CD4-positive, alpha-beta T cell treated with Interleukin-15 for 4 hours (primary cell): ENCODE results near the gene FRY.

Experiments used
- DNase-seq: peaks from one replicate; pipeline ENCODE4 v3.0.0-alpha.2; 2020; ENCODE audit warnings: low spot score

The FRY gene

GRCh38 chr13:32309312-32310133 lies 277.9 kb downstream of the FRY start:
- DNase-seq, result no peak

DNA sequence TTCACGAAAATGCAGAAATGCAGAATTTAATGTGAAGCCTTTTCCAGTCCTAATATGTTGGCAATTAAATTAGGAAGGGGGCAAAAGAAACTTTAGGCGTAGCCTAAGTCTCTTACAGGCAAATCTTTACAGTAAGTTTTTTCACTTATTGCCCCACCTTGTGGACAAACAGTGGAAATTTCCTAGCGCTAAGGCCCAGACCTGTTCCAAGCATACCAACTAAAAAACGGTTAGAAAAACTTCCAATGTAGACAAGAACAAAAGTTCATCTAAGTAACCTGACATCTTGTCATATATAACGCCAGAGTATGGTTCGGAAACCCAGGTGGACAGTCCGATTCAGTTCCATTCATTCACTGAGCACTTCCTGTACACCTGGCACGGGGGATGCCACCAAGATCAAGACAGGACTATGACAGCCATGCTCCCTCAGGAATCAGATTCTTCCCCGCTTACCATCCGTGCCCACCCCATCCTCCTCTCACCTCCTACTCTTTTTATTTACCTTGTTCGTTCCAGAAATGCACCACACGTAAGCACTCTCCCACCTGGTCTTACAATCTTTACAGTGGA lies 278.6 kb downstream of the FRY start:
- peak; percentile 59 for DNase-seq

- DNase-seq, result no peak
Measured at GRCh38 chr13:32311188-32311897, 279.8 kb downstream of the FRY start.

DNA sequence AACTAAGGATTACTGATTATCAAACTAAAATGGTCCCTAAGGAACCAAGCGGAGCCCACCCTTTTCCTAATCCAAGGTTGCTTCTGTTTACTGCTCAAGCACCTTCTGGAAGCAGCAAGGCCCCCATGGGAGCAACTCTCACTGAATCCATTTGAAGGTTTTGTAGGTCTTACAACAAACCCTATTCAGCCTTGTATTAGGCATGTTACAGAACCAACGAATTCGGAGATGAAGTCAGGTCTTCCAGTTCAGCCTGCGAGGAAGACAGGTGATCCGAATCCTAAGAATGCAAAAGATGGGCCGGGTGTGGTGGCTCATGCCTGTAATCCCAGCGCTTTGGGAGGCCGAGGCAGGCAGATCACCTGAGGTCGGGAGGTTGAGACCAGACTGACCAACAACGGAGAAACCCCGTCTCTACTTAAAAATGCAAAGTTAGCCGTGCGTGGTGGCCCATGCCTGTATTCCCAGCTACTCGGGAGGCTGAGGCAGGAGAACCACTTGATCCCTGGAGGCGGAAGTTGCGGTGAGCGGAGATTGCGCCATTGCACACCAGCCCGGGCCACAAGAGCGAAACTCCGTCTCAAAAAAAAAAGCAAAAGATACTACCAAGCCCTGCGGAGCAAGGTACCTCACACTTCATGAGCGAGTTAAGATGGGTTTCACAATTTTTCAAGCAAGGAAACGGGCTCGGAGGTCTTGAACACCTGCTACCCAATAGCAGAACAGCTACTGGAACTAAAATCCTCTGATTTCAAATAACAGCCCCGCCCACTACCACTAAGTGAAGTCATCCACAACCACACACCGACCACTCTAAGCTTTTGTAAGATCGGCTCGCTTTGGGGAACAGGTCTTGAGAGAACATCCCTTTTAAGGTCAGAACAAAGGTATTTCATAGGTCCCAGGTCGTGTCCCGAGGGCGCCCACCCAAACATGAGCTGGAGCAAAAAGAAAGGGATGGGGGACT lies 283.0 kb downstream of the FRY start:
- peak; percentile 74 for DNase-seq

DNA sequence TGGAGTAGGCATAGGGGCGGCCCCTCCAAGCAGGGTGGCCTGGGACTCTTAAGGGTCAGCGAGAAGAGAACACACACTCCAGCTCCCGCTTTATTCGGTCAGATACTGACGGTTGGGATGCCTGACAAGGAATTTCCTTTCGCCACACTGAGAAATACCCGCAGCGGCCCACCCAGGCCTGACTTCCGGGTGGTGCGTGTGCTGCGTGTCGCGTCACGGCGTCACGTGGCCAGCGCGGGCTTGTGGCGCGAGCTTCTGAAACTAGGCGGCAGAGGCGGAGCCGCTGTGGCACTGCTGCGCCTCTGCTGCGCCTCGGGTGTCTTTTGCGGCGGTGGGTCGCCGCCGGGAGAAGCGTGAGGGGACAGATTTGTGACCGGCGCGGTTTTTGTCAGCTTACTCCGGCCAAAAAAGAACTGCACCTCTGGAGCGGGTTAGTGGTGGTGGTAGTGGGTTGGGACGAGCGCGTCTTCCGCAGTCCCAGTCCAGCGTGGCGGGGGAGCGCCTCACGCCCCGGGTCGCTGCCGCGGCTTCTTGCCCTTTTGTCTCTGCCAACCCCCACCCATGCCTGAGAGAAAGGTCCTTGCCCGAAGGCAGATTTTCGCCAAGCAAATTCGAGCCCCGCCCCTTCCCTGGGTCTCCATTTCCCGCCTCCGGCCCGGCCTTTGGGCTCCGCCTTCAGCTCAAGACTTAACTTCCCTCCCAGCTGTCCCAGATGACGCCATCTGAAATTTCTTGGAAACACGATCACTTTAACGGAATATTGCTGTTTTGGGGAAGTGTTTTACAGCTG lies 283.9 kb downstream of the FRY start, which contains the start of the genes BRCA2 and ZAR1L:
TSS of gene BRCA2 (plus strand) at position 271 of the 790 bp plus-strand sequence. CDS start 953 bp downstream, outside the sequence.
TSS of gene ZAR1L (minus strand) at position 126 of the 790 bp plus-strand sequence. CDS start 3,438 bp downstream, outside the sequence.
- DNase-seq, result peak; percentile 83

DNA sequence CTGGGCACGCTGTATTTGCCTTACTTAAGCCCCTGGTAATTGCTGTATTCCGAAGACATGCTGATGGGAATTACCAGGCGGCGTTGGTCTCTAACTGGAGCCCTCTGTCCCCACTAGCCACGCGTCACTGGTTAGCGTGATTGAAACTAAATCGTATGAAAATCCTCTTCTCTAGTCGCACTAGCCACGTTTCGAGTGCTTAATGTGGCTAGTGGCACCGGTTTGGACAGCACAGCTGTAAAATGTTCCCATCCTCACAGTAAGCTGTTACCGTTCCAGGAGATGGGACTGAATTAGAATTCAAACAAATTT lies 284.4 kb downstream of the FRY start:
- no peak for DNase-seq

DNA sequence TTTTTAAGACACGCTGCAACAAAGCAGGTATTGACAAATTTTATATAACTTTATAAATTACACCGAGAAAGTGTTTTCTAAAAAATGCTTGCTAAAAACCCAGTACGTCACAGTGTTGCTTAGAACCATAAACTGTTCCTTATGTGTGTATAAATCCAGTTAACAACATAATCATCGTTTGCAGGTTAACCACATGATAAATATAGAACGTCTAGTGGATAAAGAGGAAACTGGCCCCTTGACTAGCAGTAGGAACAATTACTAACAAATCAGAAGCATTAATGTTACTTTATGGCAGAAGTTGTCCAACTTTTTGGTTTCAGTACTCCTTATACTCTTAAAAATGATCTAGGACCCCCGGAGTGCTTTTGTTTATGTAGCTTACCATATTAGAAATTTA lies 284.9 kb downstream of the FRY start:
- no peak for DNase-seq

GRCh38 chr13:32317716-32318465 lies 286.3 kb downstream of the FRY start:
- DNase-seq, result no peak

DNA sequence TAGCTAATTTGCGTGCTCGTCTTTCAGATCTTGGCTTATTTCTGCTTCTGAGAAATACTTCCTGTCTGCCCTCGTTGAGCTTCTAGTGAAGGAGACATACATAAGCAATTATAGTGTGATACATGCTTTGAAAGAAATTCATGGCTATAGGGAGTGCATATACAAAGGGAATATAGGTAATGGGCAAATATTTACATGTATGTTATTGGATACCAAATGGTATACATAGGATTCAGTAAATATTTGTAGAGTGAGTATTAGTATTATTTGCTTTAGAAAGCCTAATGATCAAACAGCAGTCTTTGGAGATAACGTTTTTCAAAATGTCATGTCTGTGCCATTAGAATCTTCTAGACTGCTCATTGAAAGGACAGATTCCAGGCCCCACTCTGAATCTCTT lies 289.0 kb downstream of the FRY start:
- DNase-seq, result no peak

DNA sequence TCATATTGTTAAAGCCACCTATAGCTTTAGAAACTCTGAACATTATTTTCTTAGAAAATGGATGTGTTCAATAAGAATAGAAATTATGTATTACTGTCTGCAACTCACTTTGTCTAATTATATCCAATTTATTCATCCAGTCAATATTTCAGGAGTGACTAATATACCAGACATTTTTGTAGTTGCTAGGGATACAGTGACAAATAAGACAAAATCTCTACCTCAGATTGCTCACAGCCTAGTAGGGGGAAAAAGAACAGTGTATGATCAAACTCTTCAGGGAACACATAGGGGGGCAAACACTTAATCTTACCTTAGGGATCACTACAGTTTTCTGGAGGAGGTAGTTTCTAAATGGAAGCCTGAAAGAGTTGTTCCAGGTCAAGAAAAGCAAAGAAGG lies 292.3 kb downstream of the FRY start:
- DNase-seq, result no peak

DNA sequence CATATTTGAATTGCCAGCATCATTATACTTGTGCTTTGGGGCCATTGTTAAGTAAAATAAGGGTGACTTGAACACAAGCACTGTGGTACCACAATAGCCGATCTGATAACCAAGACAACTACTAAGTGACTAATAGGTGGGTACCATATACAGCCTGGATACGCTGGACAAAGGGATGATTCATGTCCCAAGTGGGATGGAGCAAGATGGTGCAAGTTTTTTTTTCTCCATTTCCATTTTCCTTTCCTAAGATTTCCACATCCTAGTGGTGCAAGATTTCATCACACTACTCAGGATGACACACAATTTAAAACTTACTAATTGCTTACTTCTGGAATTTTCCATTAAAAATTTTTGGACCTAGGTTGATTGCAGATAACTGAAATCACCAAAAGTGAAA lies 298.9 kb downstream of the FRY start:
- DNase-seq, result no peak

- DNase-seq, result no peak
Measured at GRCh38 chr13:32334671-32335070, 303.1 kb downstream of the FRY start.

DNA sequence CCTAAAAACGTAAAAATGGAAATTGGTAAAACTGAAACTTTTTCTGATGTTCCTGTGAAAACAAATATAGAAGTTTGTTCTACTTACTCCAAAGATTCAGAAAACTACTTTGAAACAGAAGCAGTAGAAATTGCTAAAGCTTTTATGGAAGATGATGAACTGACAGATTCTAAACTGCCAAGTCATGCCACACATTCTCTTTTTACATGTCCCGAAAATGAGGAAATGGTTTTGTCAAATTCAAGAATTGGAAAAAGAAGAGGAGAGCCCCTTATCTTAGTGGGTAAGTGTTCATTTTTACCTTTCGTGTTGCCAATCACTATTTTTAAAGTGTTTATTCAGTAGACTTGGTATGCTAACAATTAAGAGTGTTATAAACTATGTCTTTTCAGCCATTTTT lies 309.3 kb downstream of the FRY start:
- no peak for DNase-seq

- DNase-seq, result no peak
Measured at GRCh38 chr13:32347651-32348050, 316.1 kb downstream of the FRY start.
